GM19467 (cell line): Measurements from ENCODE around the gene FMNL2.

Source experiments
- ATAC-seq: cut with Tn5 transposase; IDR thresholded peaks from one replicate; pipeline ENCODE4 v1.9.1; 2021; ENCODE audit warnings: mild to moderate bottlenecking, moderate library complexity; ENCODE audit not compliant: unreplicated experiment

The FMNL2 gene

DNA sequence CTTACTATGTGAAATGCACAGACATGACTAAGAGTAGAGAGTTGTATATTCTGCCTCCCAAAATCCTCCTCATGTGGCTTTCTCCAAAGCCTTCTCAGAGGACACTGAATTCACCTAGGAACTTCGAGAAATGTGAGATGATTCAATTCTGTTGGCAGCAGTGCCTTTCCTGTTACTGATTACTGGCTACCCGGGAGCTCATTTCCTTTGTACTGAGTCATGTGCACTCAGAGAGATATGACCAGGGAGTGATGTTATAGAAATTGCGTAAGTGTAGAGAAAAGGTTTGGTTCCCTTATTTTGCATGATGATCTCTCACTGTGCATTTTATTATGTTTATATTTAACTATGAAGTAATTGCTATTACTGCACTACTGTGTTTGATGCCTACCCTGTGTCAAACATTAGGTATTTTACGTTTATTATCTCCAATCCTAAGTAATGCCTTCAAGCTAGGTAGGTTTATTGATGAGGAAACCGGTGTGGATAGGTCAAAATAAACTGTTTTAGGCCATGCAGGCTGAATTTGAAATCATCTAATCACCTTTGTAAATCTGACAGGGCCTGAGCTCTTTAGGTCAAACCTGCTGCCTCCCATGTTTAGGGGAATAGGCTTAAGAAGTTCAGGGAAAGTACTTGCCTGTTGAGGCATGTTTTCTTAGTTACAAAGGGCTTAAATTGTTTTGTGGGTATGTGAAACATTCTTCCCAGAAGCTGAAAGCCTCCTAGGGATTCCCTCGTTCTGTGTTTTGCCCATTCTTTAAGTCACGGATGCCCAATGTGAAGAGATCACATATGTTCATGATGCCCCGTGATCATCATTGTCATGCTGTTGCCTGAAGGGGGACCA, 86.8 kb downstream of the FMNL2 start:
- ATAC-seq: peak; percentile 78

DNA sequence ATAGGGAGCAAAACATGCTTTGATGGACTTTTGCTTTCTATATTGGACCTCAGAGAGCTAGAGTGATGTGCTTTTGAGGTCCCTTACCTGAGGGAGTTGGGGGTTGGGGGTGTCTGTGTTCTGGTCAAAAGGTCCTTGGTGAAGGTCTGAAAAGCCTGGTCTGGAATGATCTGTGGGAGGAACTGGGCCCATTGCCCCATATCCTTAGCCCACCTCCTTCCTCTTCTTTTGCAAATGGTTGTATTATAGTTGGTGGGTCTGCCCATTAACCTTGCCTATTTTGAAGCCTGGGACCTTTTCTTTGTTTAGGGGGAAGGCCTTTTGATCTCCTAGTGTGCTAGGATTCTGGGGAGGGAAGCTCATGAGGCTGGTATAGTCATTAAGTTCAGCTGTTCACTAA, 88.7 kb downstream of the FMNL2 start:
- no peak for ATAC-seq

DNA sequence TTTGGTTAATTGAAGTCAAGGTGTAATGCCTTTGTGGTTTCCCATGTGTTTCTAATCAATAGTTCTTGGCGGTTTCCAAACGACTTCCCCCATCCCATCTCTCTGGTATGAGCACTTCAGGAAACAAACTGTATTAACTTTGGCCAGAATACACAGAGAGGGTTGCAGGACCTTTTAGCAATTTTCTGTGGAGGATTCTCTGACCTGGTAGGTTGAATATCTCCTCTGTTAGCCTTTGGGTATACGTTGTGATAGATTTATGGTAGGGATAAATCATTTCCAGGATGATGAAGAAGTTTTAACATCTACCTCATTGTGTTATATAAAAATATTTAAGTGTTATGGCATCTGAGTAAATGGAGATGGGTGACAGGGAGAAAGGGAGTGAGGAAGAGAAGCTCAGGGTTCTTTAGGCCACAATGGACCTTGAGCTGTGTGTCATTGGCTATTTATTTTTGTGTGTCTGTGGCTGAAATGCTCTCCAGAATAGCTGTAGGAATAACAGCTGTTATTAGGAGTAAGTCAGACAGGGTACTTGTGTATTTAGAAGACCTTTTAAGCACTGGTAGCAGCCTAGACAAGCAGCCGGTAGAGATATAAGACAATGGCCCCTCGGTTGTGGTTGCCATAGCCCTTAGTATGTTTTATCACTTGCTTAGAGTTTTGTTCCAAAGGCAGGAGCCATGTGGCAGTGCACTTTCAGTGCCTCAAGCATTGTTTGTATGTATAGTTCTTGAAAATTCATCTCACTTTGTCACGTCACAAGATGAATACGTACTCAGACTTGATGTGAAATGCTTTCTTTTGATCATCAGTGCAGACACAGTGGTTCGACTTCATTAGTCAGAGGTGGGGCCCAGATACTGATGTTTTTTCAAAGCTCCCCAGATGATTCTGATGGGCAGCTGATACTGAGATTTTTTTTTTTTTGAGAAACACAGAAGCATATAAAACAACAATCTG, 91.1 kb downstream of the FMNL2 start:
- ATAC-seq: no peak

DNA sequence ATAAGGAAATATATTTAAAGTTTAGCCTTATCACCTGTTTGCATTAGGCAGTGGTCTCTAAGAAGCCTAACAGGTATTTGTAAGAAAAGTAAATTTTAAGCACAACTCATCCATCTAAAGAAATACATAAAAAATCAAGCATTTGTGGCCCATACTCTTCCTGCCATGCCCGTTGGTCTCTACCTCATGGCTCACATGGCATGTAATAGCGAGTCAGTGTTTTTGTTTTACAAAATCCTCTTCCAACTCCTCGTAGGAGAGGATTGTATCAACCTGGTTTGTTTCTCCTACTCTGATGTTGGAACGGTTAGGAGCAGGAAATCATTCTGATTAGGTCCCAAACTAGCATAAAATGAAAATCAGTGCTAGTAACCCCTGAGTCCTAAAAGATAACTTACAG, 91.8 kb downstream of the FMNL2 start:
- no peak for ATAC-seq

DNA sequence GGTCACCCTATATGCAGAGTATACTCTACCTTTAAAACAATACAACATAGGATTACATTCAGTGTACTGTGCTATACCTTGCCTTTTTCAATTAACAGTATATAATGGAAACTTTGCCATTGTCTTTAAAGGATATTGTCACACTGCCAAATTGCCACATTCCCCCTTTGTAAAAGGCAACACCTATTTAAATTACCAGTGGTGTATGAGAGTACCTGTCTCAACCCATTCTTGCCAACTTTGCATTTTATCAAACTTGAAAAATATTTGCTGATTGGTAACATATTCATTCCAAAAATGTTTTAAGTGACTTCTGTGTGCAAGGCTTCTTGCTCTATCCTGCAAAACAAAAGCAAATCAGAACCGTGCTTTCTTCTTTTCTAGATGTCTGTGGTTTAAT, 92.9 kb downstream of the FMNL2 start:
- no peak for ATAC-seq

DNA sequence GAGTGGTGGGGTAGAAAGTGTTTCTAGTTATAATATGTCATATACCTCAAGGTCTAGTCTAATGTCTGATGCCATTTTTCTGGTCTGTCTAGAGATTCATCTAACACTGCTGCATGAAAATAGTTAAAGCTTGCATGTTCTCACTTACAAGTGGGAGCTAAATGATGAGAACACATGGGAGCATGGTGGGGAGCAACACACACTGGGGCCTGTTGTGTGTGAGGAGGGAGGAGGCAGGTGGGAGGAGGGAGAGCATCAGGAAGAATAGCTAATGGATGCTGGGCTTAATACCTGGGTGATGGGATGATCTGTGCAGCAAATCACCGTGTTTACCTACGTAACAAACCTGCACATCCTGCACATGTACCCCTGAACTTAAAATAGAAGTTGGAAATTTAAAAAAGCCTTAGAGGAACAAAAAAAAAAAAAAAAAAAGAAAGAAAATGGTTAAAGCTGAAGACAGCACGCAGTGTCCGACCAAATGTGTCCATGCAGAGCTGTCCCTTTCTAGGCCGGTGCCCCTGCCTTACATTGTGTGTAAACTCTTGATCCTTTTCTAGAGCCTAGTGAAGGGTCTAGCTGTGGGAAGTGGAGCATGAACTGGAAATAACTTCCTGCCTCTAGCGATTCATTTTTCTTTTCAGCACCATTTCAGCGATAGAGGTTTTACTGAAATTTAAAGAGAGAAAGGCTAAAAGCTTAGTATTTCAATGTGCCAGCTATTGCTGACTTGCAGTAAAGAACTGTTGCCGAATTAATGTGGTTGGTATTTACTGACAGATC, 94.0 kb downstream of the FMNL2 start:
- no peak for ATAC-seq

DNA sequence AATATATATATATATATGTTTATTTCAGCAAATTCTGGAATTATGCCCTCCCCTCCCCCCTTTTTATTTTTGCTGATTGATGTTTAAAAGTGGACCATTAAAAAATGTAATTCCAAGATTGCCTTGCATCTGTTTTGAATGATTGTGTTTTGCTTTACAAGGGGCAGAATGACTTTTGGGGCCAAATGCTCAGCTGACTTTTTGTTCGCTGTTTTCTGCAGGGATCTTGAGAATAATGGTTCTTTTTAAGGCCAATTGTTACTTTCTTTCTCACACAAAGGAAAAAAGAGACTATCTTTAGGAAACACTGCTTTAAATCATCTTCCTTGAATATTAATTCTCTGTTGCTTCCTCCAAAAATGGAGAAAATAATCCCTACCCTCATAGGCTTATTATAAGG, 95.9 kb downstream of the FMNL2 start:
- no peak for ATAC-seq

DNA sequence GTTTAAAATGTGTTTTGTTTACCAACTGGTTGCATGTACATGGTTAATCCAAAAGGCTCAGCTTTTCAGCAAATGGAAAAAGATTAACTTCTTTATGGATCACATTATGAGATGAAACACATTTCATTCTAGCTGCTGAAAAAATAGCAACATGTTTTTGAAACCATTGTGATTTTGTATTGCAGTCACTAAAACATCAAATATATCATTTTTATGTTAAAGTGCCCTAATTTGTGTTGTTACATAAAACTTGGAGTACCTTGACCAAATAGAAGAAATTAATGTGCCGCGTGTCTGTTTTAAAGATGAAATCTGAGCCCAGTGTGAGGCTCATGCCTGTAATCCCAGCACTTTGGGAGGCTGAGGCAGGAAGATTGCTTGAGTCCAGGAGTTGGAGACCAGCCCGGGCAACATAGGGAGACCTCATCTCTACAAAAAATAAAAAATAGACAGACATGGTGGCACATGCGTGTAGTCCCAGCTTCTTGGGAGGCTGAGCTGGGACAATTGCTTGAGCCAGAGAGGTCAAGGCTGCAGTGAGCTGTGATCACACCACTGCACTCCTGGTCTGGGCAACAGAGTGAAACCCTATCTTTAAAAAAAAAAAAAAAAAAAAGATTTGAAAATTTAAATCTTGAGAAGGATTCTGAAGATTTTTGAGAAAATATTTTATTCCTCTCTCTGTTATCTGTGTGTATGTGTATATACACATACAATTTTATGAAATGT, 96.6 kb downstream of the FMNL2 start:
- ATAC-seq: no peak

DNA sequence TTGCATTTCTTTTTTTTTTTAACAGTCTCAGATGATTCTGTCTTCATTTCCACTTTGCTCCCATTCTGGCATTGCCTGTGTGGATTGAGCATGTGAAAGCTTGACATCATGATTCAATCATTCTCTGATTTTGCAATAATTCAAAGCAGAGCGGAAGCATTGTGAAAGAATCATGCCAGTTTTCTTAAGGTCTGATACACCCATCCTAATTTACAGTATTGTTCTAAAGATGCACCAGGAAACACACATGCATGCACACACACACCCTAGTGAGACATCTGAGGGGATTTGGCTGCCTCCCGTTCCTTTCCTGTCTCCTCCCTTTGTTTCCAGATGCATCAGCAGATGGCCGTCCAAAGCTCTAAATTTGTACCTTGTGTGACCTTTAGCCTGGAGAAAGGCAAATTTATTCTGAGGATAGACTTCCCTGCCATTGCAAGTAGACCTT, 97.3 kb downstream of the FMNL2 start:
- ATAC-seq: no peak

DNA sequence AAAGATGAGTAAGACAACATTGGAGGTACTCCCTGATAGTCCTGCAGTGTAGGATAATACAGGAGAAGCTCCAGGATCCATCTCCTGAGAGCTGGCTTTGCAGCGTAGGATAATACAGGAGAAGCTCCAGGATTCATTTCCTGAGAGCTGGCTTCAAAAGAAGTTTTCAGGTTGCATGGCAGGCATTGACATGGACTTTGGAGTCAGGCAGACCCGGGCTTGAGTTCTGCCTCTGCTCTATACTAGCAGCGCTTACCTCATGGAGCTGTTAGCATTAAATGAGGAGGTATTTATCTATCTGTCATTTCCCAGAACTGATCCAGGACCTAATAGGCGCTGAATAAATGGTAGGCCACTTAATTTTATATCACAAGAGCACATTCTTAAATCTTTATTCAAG, 97.8 kb downstream of the FMNL2 start:
- ATAC-seq: no peak

DNA sequence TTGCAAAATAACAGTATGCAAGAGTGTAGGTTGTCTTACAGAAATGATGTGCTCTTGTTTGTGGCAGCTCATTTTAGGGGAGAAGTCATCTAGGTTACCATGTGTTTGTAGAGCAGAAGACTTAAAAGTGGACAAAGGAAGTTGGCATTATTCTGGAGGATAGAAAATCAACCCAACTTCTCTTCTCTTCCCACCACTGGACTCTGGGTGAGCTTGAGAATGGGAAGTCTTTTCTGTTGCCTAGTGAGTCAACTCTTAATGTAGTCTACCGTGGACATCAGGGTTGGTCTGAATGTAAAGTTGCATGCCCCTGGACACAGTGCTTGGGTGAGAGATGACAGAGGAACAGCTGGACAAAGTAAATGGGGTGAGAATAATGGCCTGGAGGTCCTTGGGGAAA, 98.3 kb downstream of the FMNL2 start:
- ATAC-seq: no peak

DNA sequence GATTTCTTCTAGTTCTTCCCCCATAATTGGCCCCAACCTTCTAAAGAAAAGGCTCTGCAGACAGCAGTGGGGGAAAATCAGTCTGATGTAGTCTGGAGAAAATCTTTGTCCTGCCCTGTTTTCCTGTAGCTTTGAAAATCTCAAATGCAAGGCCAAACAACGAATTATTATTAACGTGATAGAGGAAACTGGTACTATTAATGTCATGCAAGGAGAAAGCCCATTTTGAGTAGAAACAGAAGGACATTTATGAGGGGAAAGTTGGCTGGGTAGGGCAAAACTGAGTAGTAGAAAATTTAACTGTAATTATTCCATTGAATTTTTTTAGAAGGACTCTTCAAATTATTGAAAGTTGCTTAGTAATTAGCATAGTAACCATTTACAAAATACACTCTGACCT, 98.8 kb downstream of the FMNL2 start:
- no peak for ATAC-seq

DNA sequence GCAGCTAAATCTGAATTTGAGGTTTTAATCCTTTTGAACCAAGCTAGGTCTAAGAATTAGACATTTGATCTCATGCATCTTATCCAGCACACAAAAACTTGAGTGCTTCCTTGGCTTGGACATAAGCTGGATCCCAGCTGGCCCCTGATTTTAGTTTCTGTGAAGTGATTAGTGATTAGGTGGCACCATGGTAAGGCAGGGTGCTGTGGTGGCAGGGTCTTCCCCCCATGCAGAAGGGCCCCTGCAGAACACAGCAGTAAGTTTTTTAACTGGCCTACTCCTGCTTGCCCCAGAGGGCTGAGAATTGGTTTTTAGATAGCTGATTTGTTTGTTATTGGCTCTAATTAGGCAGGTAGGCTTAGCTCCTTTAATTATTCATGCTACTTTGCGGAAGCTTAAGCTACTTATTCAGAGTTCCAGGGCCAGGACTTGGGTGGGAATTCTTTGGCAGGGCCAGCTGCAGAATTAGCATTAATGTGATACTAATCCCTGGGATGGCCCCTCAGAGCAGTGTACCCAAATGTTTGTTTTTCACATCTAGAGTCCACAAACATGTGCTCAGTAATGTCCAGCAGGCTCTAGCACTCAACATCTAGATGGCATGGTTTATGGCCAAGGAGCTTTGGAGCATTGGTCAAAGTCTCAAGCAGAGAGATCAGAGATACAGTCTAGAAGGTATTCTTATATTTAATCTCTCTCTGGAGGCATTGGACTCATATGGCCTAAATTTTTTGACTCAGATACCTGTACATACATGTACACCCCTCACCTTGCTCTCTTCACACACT, 99.6 kb downstream of the FMNL2 start:
- ATAC-seq: no peak

DNA sequence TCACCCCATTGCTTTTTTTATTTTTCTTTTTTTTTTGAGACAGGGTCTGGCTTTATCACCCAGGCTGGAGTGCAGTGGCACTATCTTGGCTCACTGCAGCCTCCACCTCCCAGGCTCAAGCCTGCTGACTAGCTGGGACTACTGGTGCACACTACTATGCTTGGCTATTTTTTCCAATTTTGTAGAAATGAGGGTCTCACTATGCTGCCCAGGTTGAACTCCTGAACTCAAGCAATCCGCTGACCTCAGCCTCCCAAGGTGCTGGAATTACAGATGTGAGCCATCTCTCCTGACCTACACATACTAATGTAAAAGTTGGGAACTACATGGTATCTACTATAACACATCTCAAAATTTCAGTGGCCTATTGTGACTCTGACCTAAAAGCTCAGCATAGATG, 101.2 kb downstream of the FMNL2 start:
- no peak for ATAC-seq

DNA sequence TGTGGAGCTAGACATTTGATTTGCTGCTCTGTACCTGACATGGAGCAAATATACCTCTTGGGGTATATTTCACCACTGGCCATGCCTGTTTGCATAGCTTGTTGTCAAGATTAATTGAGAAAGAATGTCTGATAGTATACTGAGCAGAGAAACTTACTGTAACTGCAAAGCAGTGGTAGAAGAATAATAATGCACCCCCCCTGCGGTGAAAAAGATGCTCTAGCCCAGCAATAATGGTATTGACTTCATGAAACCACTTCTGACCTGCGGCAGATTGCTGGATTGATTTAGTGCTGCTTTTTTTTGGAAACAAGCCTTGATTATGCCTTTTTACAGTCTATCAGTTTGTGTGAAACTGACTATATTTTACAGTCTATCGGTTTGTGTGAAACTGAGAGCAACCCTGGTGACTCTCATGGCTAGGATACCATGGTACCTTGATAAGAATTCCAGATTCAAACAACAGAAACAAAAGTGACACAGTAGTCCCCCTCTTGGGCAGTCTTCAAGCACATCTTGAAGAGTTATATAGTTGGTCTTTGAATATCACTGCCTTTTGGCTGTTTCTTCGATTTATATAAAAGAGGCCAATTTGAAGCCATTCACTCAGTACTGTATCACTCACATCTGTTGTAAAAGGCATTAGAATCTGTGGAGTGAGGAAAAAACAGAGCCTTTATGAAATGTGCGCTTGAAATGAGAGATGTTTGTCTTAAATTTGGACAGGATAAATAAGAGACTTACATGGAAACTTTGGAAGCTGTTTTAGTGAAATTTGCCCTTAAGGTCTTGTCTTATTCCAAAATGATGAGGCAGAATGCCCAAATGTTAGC, 102.5 kb downstream of the FMNL2 start:
- ATAC-seq: no peak

DNA sequence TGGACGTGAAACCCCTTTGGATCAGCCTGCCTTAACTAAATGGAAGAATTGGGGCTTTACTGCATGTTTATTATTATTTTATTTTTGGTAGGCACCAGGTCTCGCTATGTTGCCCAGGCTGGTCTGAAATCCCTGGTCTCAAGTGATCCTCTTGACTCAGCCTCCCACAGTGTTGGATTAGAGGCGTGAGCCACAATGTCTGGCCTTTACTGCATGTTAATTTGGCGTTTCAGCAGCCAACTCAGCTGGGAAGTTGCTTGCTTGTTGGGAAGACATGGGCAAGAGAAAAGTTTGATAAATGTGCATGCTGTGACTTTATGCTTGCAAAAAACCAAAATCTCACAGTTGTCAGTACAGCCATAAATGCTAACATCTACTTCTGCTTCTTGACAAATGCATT, 105.1 kb downstream of the FMNL2 start:
- ATAC-seq: no peak

DNA sequence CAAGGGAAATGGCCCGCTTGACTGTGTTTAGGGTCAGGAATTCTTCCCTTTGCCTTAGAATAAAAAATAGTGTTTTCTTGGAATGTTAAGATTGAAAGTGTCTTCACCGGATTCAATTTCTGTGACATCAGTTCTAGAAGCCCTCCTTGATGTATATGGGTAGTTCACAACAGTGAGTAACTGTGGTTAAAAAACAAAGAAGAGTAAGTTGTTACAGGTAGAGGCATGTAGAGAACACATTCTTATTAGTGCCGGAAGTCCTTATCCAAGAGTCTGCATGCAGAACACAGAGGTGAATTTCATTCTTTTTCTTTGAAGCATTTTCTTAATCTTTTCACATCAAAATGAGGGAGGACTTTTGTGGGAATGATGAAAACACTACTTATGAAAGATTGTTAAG, 105.5 kb downstream of the FMNL2 start:
- no peak for ATAC-seq

DNA sequence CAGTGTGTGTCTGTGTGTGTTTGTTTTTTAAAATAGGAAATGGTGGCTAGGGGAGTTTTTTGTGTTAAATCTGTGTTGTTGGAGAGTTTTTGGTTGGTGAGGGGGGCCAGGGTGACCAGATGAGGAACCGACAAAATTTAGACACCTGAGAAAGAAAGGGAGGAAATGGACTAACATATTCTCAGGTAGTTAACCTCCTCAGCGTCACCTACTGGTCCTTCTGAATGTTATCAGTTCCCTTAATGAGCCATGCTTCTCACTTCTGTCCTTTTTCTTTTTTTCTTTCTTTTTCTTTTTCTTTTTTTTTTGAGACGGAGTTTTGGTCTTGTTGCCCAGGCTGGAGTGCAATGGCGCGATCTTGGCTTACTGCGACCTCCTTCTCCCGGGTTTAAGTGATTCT, 107.0 kb downstream of the FMNL2 start:
- ATAC-seq: no peak

DNA sequence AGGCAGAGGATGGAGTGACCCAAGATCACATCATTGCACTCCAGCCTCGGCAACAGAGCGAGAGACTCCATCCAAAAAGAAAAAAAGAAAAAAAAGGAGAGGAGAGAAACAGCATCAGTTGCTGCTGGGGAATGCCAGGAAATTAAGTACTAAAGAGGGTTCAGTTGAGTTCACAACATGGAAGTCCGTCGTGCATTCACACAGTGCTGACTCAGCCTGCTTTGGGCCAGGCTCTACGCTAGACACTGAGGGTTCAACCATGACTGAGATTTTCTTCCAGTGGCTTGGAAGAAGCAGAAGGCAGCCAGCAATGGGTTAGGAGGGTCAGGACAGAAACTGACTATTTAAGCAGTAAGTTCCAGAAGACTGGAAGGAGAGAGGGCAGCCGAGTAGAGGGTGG, 108.8 kb downstream of the FMNL2 start:
- no peak for ATAC-seq
